Activated CD4-positive, alpha-beta T cell treated with anti-CD3 and anti-CD28 coated beads, Interleukin-2, amount 50 U/mL, for 24 hours (primary cell): ENCODE measurements around the gene ALDOB.
"Not testable (repeated sequence)": the region's sequence is repeated elsewhere in the genome, so short reads cannot be mapped to it uniquely, and the experiment has no call there.

Source experiments
- DNase-seq, 2 donors: peaks; one replicate each; pipeline ENCODE4 v3.0.0-alpha.2; 2020; ENCODE audit warnings: low read depth in 1 of 2, low spot score in 1 of 2

The ALDOB gene

GRCh38 chr9:101388507-101388993, 47.0 kb downstream of the ALDOB start:
- DNase-seq: no peak

- no peak for DNase-seq
Observed at GRCh38 chr9:101387871-101388506, 47.6 kb downstream of the ALDOB start.

GRCh38 chr9:101384873-101385536, 50.6 kb downstream of the ALDOB start, which contains the start of gene BAAT:
BAAT (minus strand) TSS chr9:101385006; CDS start chr9:101371404, 13,602 bp downstream.
- not testable (repeated sequence) for DNase-seq

GRCh38 chr9:101383361-101383760, 52.2 kb downstream of the ALDOB start:
- no peak for DNase-seq

GRCh38 chr9:101381833-101382342, 53.7 kb downstream of the ALDOB start:
- DNase-seq: no peak

- DNase-seq: no peak
Observed at GRCh38 chr9:101381118-101381517, 54.5 kb downstream of the ALDOB start.

GRCh38 chr9:101380295-101380694, 55.3 kb downstream of the ALDOB start:
- no peak for DNase-seq

GRCh38 chr9:101376111-101376848, 59.3 kb downstream of the ALDOB start:
- no peak for DNase-seq

GRCh38 chr9:101375546-101375945, 60.0 kb downstream of the ALDOB start:
- no peak for DNase-seq

GRCh38 chr9:101372327-101373118, 63.1 kb downstream of the ALDOB start:
- no peak for DNase-seq

GRCh38 chr9:101371813-101372212, 63.8 kb downstream of the ALDOB start:
- DNase-seq: no peak
